NCI-H128 (cell line): Measurements from ENCODE around the gene MANSC1.
"Not testable (repeated sequence)": the region's sequence is repeated elsewhere in the genome, so short reads cannot be mapped to it uniquely, and the experiment has no call there.

Source experiments
- DNase-seq: peaks from one replicate; lab custom pipeline; 2025; ENCODE audit not compliant: unreplicated experiment; lab: John Stamatoyannopoulos, UW

The MANSC1 gene

GRCh38 chr12:12327802-12328201 lies 22.2 kb downstream of the MANSC1 start:
- no peak for DNase-seq

GRCh38 chr12:12326262-12326661 lies 23.8 kb downstream of the MANSC1 start:
- DNase-seq = no peak

GRCh38 chr12:12323591-12323990 lies 26.5 kb downstream of the MANSC1 start:
- no peak for DNase-seq

- no peak for DNase-seq
Observed at GRCh38 chr12:12323118-12323517, 26.9 kb downstream of the MANSC1 start.

GRCh38 chr12:12319451-12320183 lies 30.4 kb downstream of the MANSC1 start:
- no peak for DNase-seq

GRCh38 chr12:12315838-12316237 lies 34.2 kb downstream of the MANSC1 start:
- no peak for DNase-seq

- not testable (repeated sequence) for DNase-seq
Observed at GRCh38 chr12:12310695-12311094, 39.3 kb downstream of the MANSC1 start.

GRCh38 chr12:12305568-12306300 lies 44.3 kb downstream of the MANSC1 start:
- no peak for DNase-seq

- DNase-seq = no peak
Observed at GRCh38 chr12:12302976-12303375, 47.1 kb downstream of the MANSC1 start.

- no peak for DNase-seq
Observed at GRCh38 chr12:12301122-12301521, 48.9 kb downstream of the MANSC1 start.

- no peak for DNase-seq
Observed at GRCh38 chr12:12297201-12297830, 52.7 kb downstream of the MANSC1 start.

GRCh38 chr12:12294215-12295005 lies 55.6 kb downstream of the MANSC1 start:
- DNase-seq = no peak

- no peak for DNase-seq
Observed at GRCh38 chr12:12290206-12290605, 59.8 kb downstream of the MANSC1 start.

GRCh38 chr12:12286441-12286840 lies 63.6 kb downstream of the MANSC1 start:
- DNase-seq = no peak

- no peak for DNase-seq
Observed at GRCh38 chr12:12282761-12283425, 67.1 kb downstream of the MANSC1 start.

GRCh38 chr12:12282202-12282601 lies 67.8 kb downstream of the MANSC1 start:
- no peak for DNase-seq

- no peak for DNase-seq
Observed at GRCh38 chr12:12281134-12281533, 68.9 kb downstream of the MANSC1 start.

- no peak for DNase-seq
Observed at GRCh38 chr12:12278899-12279298, 71.1 kb downstream of the MANSC1 start.
